Measurements from ENCODE around the gene NTRK3.

The NTRK3 gene

DNA sequence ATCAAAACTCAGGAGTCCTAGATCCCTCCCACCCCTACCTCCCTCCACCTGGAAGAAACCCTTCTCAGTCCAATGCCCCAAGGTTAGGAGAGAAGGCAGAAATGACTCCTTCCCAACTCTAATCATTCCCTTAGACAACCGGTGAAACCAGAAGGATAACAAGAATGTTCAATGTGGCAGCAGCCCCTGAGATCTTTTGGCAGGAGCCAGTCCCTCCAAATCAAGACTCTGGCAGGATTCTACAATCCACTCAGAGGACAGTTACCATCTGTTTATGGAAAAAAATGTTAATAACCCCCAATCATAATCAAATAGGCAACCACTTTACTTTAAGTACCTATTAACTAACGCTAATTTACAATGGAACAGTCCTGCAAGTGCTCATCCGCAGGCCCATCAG, 136.5 kb downstream of the NTRK3 start:
- no peak for DNase-seq (ENCODE audit: low read depth in 2 of 2)

- DNase-seq (ENCODE audit: low read depth in 2 of 2), result no peak
These were observed 137.8 kb downstream of the NTRK3 start for GRCh38 chr15:88118741-88119140.

- DNase-seq (ENCODE audit: low read depth in 2 of 2), result no peak
These were observed 138.5 kb downstream of the NTRK3 start for GRCh38 chr15:88118035-88118434.

- no peak for DNase-seq (ENCODE audit: low read depth in 2 of 2)
These were observed 140.9 kb downstream of the NTRK3 start for GRCh38 chr15:88115486-88116152.

- DNase-seq (ENCODE audit: low read depth in 2 of 2), result no peak
These were observed 142.8 kb downstream of the NTRK3 start for GRCh38 chr15:88113613-88114308.

GRCh38 chr15:88108991-88109390, 147.5 kb downstream of the NTRK3 start:
- DNase-seq (ENCODE audit: low read depth in 2 of 2), result no peak

DNA sequence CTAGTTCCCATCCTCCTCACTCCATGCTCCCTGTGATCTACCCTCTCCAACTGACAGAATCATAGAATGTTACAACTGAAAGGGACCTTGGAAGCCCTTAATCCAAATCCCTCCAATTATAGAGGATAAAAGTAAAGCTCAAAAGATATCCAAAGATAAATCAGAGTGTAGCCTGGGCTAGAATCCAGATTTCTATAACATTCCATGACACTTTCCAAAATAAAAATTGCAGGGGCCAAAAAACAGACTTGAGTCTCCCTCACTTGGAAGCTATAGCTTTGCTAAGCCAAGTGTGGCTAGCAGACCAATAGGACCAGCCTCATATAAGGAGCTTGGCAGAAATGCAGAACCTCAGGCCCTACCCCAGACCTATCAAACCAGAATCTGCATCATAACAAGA, 148.1 kb downstream of the NTRK3 start:
- no peak for DNase-seq (ENCODE audit: low read depth in 2 of 2)

GRCh38 chr15:88106074-88106473, 150.5 kb downstream of the NTRK3 start:
- no peak for DNase-seq (ENCODE audit: low read depth in 2 of 2)

- DNase-seq (ENCODE audit: low read depth in 2 of 2), result no peak
These were observed 152.2 kb downstream of the NTRK3 start for GRCh38 chr15:88104357-88104756.

GRCh38 chr15:88100181-88100580, 156.4 kb downstream of the NTRK3 start:
- no peak for DNase-seq (ENCODE audit: low read depth in 2 of 2)

DNA sequence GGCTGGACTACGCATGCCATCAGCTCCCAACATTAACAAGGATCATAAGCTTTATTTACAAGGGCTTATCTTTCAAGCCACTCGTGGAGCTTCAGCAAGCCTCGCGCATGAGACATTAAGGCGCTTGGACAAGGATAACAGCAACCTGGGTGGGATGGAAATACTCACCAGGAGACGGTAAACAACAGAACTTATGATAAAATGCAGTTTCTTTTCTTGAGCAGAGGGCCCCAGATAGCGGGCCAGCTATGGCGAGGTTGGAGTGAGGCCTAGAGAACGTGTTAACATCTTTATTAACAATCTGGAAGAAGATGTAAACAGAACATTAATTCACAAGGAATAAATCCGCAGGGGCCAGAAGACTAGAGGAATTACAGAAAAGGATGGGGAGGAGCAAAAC, 158.2 kb downstream of the NTRK3 start:
- DNase-seq (ENCODE audit: low read depth in 2 of 2), result no peak

DNA sequence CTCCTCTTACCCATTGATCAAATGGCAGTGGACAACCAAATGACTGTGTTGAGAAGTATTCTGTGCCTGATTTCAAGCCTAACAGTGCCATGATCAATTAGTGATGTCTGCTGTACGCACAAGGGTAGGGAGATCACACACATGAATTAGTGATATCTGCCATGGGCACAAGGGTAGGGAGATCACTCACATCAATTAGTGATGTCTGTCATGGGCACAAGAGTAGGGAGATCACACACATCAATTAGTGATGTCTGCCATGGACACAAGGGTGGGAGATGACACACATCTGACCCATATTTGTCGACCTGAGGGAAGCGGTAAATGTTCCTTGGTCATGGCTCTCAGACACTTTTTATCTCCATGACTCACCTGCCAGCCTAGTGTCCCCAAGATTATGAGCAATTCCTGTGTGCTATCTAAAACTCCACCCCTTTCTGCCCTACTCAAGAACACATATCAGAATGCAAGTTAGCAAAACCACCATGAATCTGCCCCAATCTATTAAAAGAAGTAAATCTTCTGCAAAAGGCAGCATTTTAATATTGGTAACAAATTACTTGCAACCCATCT, 165.0 kb downstream of the NTRK3 start:
- no peak for DNase-seq (ENCODE audit: low read depth in 2 of 2)

DNA sequence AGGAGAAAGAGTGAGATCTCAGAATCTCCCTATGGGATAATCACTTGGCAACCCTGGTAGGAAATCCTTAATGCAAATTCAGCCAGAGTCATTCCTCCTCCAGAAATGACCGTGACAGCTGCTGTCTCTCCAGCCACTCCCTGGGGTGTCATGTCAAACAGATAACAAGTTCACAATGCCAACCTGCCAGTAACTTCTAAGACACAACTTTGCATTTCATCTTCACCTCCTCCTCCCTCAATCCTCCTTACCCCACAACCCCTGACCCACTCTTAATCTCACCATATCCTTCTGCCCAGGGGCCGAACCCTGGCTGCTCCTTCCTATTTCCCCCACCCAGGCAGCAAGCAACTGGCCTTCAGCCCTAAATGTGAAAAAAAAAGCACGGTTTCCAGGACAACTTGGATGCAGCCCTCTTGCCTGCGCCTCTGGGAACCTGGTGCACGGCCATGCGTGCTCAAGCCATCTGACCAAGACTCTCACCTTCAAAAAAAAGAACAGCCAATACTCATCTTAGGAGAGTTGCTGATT, 166.0 kb downstream of the NTRK3 start:
- no peak for DNase-seq (ENCODE audit: low read depth in 2 of 2)

DNA sequence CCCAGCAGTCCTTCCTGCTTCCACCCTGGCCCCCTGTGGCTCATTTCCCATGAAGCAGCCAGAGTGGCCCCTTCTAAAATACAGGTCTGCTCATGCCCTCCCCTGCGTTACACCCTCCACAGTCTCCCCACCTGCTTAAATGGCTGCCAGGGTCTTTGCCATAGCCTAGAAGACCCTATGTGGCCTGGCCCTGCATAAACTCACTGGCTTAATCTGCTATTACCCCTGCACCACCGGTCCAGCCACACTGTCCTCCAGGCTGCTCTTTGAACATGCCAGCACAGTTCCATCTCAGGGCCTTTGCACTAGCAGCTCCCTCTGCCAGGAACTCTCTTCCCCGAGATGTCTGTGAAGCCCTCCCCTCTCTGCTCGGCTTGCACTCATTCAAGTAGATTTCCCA, 166.8 kb downstream of the NTRK3 start:
- no peak for DNase-seq (ENCODE audit: low read depth in 2 of 2)

DNA sequence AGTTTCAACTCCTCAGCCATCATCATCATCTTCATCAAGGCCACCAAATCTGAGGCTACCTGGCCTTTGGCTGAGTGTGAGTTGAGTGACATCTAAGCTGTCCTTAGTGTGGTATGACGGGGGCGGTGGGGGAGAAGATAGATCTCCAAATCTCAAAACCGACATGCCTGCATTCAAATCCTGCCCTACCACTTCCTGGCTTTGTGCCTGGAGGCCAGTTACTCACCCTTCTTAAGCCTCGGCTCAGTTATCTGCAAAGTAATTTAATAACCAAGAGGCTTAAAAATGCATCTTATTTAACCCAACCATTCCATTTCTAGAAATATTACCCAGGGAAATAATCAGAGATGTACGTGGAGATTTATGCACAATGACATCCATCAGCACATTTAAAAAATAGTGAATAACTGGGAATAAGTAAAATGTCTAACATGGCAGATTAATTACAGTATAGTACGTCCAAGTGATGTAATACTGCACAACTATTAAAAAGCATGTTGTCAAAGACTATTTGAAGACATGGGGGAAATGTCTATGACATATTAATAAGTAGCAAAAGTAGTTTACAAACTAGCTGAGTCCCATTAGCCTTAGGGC, 167.4 kb downstream of the NTRK3 start:
- DNase-seq (ENCODE audit: low read depth in 2 of 2), result no peak

DNA sequence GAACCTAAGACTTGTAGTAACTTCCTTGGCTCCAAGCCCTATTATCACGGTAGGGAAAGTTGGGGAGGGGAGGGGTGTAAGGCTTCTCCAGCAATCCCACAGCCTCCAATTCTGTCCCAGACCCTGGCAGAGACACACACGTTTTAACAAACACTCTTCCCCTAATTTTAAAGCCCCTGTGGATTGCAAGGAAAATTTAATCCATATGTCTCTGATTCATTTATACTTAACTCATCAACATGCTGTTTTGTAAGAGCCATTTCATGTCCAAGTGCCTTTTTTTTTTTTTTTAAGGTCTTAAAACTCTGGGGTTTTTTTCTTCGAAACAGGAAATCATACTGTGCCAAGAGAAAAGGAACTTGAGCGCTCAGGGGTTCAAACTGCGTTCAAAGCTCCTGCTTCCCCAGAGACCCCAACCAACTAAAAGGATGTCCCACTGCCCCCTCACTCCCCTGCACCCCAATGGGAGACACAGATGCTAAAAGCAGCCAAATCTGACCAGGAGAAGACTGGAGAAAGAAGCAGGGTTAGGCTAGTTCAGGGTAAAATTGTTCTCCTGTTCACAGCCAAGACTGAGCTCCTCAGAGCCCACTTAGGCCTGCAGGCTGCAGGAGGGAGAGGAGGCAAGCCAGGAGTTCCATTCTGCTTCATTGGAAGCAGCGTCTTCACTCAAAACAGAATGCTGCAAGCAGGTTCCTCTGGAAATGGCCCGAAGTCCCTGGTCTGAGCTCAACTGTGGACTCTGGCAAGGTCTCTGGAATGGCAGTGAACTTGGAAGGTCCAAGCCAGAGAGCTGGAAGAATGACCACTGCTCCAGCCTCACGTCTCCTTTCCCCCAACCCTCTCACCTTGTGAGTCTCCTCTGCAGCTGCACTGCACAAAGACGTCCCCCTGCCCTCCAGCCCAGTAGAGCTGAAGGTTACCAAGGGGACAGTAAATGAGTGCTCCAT, 172.5 kb downstream of the NTRK3 start:
- no peak for DNase-seq (ENCODE audit: low read depth in 2 of 2)

DNA sequence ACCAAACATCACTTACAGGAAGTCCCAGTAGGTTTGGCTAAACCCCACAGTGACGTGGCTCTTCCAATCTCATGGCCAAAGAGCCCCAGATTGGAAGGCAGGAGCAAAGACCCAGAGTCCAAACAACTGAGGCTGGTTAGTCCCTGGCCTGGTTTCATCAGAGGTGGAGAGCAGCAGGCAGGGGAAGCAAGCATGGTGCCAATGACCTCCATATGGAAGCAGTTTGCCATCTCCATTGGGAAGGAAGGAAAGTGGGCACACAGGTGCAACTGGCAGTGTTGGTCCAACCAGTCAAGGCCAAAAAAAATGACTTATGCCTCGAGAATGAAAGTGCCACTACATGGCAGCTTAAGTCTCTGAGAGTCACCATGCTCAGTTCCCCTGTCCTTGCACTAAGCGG, 175.9 kb downstream of the NTRK3 start:
- DNase-seq (ENCODE audit: low read depth in 2 of 2), result no peak

DNA sequence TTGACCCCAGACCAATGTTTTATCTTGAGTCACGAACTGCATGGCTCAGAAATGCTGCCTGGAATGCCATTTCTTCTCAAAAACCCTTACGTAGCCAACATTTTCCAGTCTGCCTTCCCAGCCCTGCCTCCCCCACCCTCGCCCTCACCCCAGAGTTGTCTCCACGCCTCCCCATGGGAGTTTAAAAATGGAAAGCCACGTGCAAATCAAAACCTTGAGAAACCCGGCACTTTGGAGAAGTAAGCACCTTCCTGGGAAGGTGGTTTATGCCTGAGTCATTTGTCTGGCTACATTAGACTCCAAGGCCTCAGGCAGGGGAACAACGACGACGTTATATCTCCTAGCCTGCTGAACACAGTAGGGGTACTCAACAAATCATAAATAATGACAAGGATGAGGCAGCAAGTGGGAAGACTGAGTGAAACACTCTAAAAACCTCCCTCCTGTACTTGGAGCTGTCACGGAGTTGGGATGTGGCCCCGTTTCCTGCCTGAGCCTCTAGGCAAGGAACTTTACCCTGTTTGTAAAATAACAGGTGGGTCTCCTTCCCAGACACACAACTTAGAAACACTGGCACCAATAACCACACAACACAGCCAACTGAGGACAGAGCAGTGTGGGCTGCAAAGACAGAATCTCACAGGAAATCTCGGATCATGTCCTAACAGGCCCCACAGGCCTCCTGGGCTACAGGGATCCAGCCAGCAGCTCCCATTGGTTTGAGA, 179.1 kb downstream of the NTRK3 start:
- no peak for DNase-seq (ENCODE audit: low read depth in 2 of 2)

DNA sequence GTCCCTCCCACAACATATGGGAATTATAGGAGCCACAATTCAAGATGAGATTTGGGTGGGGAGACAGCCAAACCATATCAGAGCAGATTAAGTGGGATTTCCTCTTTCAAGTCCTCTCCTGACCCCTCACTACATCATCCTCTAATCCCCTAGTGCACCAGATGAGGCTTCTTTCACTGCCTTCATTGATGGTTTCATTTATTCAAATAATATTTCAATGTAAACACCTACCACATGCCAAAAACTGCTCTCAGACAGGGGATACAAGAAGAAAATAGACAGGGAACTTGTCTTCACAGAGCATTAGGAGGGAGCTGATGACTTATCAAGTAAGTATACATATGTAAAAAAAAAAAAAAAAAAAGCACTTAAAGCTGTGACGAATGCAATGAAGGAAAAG, 180.2 kb downstream of the NTRK3 start:
- DNase-seq (ENCODE audit: low read depth in 2 of 2), result no peak

DNA sequence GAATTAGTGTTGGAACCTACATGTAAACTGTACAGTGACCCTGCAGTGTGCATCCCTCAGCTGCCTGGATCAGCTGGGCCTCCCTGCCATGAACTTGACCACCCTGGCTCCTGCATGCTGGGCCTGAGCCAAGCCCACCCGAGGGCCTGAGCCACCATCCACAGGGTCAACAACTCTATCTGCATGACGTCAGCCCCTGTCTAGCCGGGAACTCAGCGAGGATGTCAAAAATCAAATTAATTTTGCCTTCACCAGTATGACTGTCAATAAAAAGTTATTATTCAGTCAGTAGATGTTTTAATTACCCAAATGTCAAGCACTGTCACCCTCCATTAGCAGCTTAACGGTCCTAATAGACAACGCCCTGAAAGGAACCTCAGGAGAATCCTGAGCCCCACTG, 181.4 kb downstream of the NTRK3 start:
- no peak for DNase-seq (ENCODE audit: low read depth in 2 of 2)

DNA sequence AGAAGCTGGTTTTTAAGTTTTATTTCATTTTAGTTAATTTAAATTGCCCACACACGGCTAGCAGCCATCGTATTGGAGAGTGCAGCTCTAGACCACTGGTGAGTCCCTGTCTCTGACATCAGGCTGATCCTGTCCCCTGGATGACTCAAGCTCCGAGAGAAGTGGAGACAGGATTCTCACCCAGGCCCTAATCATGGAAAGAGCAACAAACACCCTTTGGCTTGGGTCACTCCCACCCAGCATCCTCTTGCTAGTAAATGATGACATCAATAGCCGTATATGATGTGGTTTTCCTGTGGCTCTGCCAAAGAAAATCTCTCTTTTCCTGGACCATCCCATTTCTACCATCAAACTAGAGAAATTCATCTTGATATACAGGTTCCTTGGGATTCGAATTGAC, 182.2 kb downstream of the NTRK3 start:
- no peak for DNase-seq (ENCODE audit: low read depth in 2 of 2)
